Spleen (tissue), 11 donors: ENCODE measurements around the gene ELP1. TPM values are rescaled to one million over a fixed set of nuclear protein-coding genes. Genes with fewer than 3 reads are reported as not detected.

Source experiments
- DNase-seq: peaks from one replicate; pipeline ENCODE4 v3.0.0-alpha.2; 2020
- H3K27ac ChIP-seq, 8 donors: fragments of 200-600 bp; sonication (generic) in 7 of 8; 1 replicate in 4 of 8; 2 replicates in 4 of 8; pipeline versions ENCODE4 v1.5.0 to v1.8.0; 2016 to 2021; ENCODE audit warnings: inconsistent platforms in 4 of 8, mild to moderate bottlenecking in 4 of 8, moderate library complexity in 1 of 8
- H3K27me3 ChIP-seq, 7 donors: fragments of 200-600 bp; sonication (generic) in 6 of 7; replicated peaks in 1 of 7; 1 replicate in 4 of 7; 2 replicates in 3 of 7; pipeline versions ENCODE4 v1.5.0 to v1.8.0; 2016 to 2021; ENCODE audit warnings: inconsistent platforms in 3 of 7, mild to moderate bottlenecking in 1 of 7
- H3K36me3 ChIP-seq, 6 donors: fragments of 200-600 bp; sonication (generic) in 5 of 6; 1 replicate in 4 of 6; 2 replicates in 2 of 6; pipeline versions ENCODE4 v1.5.0 to v1.8.0; 2016 to 2021; ENCODE audit warnings: inconsistent platforms in 2 of 6
- H3K4me1 ChIP-seq, 6 donors: fragments of 200-600 bp; sonication (generic) in 5 of 6; 1 replicate in 3 of 6; 2 replicates in 3 of 6; pipeline versions ENCODE4 v1.5.0 to v1.8.0; 2016 to 2021; ENCODE audit warnings: inconsistent platforms in 3 of 6
- H3K4me3 ChIP-seq, 8 donors: fragments of 200-600 bp; sonication (generic) in 7 of 8; 1 replicate in 4 of 8; 2 replicates in 4 of 8; pipeline versions ENCODE4 v1.5.0 to v1.8.0; 2016 to 2021; ENCODE audit warnings: inconsistent platforms in 4 of 8, mild to moderate bottlenecking in 4 of 8, moderate library complexity in 2 of 8
- H3K9me3 ChIP-seq, 8 donors: fragments of 200-600 bp; sonication (generic) in 7 of 8; 1 replicate in 4 of 8; 2 replicates in 4 of 8; pipeline versions ENCODE4 v1.5.0 to v1.8.0; 2016 to 2021; ENCODE audit warnings: inconsistent platforms in 4 of 8
- CTCF ChIP-seq, 11 experiments: fragments of 200-600 bp in 7 of 11; fragments of 450-650 bp in 4 of 11; sonication (generic) in 4 of 11; IDR thresholded peaks in 8 of 11; conservative IDR thresholded peaks in 3 of 11; 1 replicate in 7 of 11; 2 replicates in 4 of 11; pipeline versions ENCODE4 v1.4.0 to v1.8.0; 2016 to 2021; ENCODE audit warnings: antibody characterized with exemption in 11 of 11, inconsistent platforms in 4 of 11, mild to moderate bottlenecking in 1 of 11
- POLR2A ChIP-seq, 3 donors: fragments of 450-650 bp; IDR thresholded peaks; one replicate each; pipeline ENCODE4 v1.5.1; 2017; ENCODE audit warnings: antibody characterized with exemption in 3 of 3, mild to moderate bottlenecking in 1 of 3
- POLR2AphosphoS5 ChIP-seq, 3 donors: sonication (generic); formaldehyde crosslinking; IDR thresholded peaks; one replicate each; pipeline ENCODE4 v1.5.1; 2017; ENCODE audit warnings: antibody characterized with exemption in 3 of 3
- WGBS, 5 donors: extraction: QIAGEN DNeasy Blood & Tissue Kit in 3 of 5; methylation state at CpG; one replicate each; pipeline versions ENCODE4 v1.1.5 to v1.1.7; 2013 to 2018; 5-methylcytosine and 5-hydroxymethylcytosine counted together
- intact Hi-C: fragments of 100-400 bp; cut with DNase I; formaldehyde crosslinking; loops from one replicate; pipeline ENCODE4 v1.15.0; 2023; ENCODE audit warnings: low total_unique reads
- polyA plus RNA-seq, 3 donors: library from polyadenylated mRNA; stranded (reverse); fragments of 200-250 nt; gene quantifications; one replicate each; pipeline ENCODE4 v1.2.1, GENCODE V29; 2013
- total RNA-seq, 7 donors: library from RNA; depleted of rRNA in 3 of 7; stranded (reverse); fragments of >200 nt in 3 of 7; fragmentation: NEBNext Ultra II Directional in 4 of 7; extraction: Animal tissue kit (Norgen Biotek cat#: 25700) in 4 of 7; gene quantifications; one replicate each; pipeline versions ENCODE4 v1.1.0 to v1.2.1, GENCODE V29; 2016 to 2021
- donor health status: healthy with polysubstance abuse.
- donor health status: DM: no; HTN: no; CAD: no; lungs with moderate emphysema.
- donor health status: DM: no; HTN: no; CAD: no.
- donor health status: Bipolar disorder and iron deficiency.
- donor health status: healthy.
- donor health status: DM: no; HTN: no; CAD: no.
- donor health status: DM: yes; HTN: yes; CAD: no.

Gene ELP1
- total and polyA plus RNA-seq, 10 donors, result 9.9 to 30.5 (median 17.6) TPM

GRCh38 chr9:108860354-108860753 lies 73.6 kb downstream of the ELP1 start:
- no peak for TF ChIP-seq CTCF (IDR thresholded peaks at IDR 0.05 in 8 of 11, conservative IDR thresholded peaks at IDR 0.05 in 3 of 11)
- no peak for DNase-seq
- Histone ChIP-seq H3K36me3 (no peaks in the 10 kb centered on the region), H3K4me3 (no peak overlapping the region), H3K9me3 (no peaks in the 10 kb centered on the region), H3K27ac (no peak overlapping the region), H3K27me3 (no peaks in the 10 kb centered on the region), H3K4me1 (no peaks in the 10 kb centered on the region)
- intact Hi-C loops, result no loop called here
- 72 to 94% (median 88%) methylated on average over 4 of the region's 4 CpGs for WGBS, 5 donors

GRCh38 chr9:108859459-108860114 lies 74.3 kb downstream of the ELP1 start:
- TF ChIP-seq POLR2A (IDR thresholded peaks at IDR 0.05) (no peak), CTCF (IDR thresholded peaks at IDR 0.05 in 8 of 11, conservative IDR thresholded peaks at IDR 0.05 in 3 of 11) (no peak)
- Histone ChIP-seq H3K4me3 (no peak overlapping the region), H3K4me1 (no peaks in the 10 kb centered on the region), H3K27me3 (no peaks in the 10 kb centered on the region), H3K36me3 (no peaks in the 10 kb centered on the region), H3K27ac (no peak overlapping the region), H3K9me3 (no peaks in the 10 kb centered on the region)
- intact Hi-C loops, result no loop called here
- no peak for DNase-seq
- WGBS, 5 donors, result 76 to 87% (median 83%) methylated on average over 3 of the region's 3 CpGs

GRCh38 chr9:108857572-108857971 lies 76.4 kb downstream of the ELP1 start:
- intact Hi-C loops, result no loop called here
- WGBS, 5 donors, result 81 to 94% (median 86%) methylated on average over 6 of the region's 6 CpGs
- Histone ChIP-seq H3K9me3 (no peaks in the 10 kb centered on the region), H3K36me3 (no peaks in the 10 kb centered on the region), H3K27ac (no peak overlapping the region), H3K4me1 (no peaks in the 10 kb centered on the region), H3K4me3 (no peak overlapping the region), H3K27me3 (no peaks in the 10 kb centered on the region)
- no peak for DNase-seq
- TF ChIP-seq CTCF (IDR thresholded peaks at IDR 0.05 in 8 of 11, conservative IDR thresholded peaks at IDR 0.05 in 3 of 11), result no peak
- no peak for TF ChIP-seq POLR2A (IDR thresholded peaks at IDR 0.05)
- no peak for TF ChIP-seq POLR2AphosphoS5 (IDR thresholded peaks at IDR 0.05)

GRCh38 chr9:108855888-108856287 lies 78.0 kb downstream of the ELP1 start, which contains the start of gene ACTL7B:
ACTL7B (minus strand) TSS chr9:108855986; CDS start chr9:108855930, 56 bp downstream.
- no peaks in the 10 kb centered on the region for H3K27me3 ChIP-seq
- H3K36me3 ChIP-seq, result no peaks in the 10 kb centered on the region
- no peaks in the 10 kb centered on the region for H3K4me1 ChIP-seq
- no peak within 1 kb of the TSS for H3K4me3 ChIP-seq
- TF ChIP-seq POLR2AphosphoS5 (IDR thresholded peaks at IDR 0.05) (no peak), POLR2A (IDR thresholded peaks at IDR 0.05) (no peak), CTCF (IDR thresholded peaks at IDR 0.05 in 8 of 11, conservative IDR thresholded peaks at IDR 0.05 in 3 of 11) (no peak)
- no peaks in the 10 kb centered on the region for H3K9me3 ChIP-seq
- H3K27ac ChIP-seq, result no peak within 1 kb of the TSS
- no peak for DNase-seq
- intact Hi-C loops, result no loop called here
- WGBS, 5 donors, result 69 to 89% (median 82%) methylated on average over 5 to 7 of the region's 7 CpGs
